ENCODE measurements around the gene LDAH.
A peak's percentile ranks its signal among the peaks of the same experiment; 100 is the strongest.

Gene LDAH

GRCh38 chr2:20673686-20674308, 149.1 kb downstream of the LDAH start:
- Mint-ChIP-seq H3K27me3 (peaks cover 33% of the 10 kb centered on the region), H3K4me1 (ENCODE audit: low read depth) (peaks cover 6% of the 10 kb centered on the region), H3K9me3 (no peaks in the 10 kb centered on the region), H3K27ac (no peak overlapping the region), H3K36me3 (ENCODE audit: low read depth) (no peaks in the 10 kb centered on the region), H3K4me3 (no peak overlapping the region)

DNA sequence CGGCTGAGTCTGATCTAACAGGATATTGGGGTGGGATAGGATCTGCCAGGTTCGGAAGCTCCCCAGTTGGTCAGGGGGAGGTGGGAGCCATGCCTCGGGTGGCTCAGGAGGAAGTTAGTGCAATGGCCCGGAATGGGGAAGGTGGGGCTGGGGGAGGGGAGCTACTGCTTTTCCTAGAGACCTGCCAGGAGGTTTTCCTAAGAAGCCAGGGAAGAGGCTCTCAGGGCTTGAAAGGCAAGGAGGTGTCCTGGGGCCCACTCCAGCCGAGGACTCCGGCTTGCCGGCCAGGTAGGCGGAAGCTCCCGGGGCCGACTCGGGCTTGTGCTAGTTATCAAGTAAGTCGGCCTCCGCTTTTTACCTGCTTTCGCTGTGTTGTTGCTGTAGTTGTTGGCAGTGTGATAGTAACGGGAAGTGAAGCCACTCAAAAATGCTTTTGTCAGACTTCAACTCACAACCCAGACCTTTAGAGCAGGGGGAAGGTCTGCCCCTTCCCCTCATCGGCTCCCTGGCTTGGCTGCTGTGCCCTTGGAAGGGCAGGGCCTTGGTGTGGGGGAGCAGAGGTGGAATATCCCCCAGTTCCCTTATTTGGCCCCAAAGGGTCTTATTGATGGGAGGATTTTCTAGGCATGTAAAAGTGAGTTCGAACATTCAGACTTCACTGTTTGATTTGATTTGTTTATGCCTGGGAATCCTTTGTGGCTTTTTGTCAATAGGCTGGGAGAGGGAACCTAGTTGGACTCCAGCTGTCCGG, 150.5 kb downstream of the LDAH start:
- Mint-ChIP-seq H3K36me3 (ENCODE audit: low read depth) (no peaks in the 10 kb centered on the region), H3K4me1 (ENCODE audit: low read depth) (peaks cover 12% of the 10 kb centered on the region), H3K9me3 (no peaks in the 10 kb centered on the region), H3K27ac (no peak overlapping the region), H3K27me3 (peaks cover 45% of the 10 kb centered on the region), H3K4me3 (no peak overlapping the region)

DNA sequence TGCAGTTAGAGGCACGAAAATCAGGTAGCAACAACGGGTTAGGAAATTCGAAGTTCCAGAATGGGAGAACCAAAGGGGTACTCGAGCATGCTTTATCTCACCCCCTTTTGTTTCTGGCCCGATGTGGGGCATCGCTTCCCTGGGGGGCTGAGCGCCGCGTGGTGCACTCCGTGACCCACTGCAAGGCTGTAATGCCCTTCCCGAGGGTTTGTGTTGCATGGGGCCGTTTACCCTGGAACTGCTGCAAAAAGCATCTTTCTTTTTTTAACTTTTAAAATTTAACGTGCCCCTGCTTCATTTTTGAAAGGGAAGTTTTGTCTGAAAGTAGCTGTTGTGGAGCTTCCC, 151.2 kb downstream of the LDAH start:
- peaks cover 45% of the 10 kb centered on the region for H3K27me3 Mint-ChIP-seq
- peaks cover 12% of the 10 kb centered on the region for H3K4me1 Mint-ChIP-seq (ENCODE audit: low read depth)
- no peak overlapping the region for H3K4me3 Mint-ChIP-seq
- no peak overlapping the region for H3K27ac Mint-ChIP-seq
- H3K36me3 Mint-ChIP-seq (ENCODE audit: low read depth): no peaks in the 10 kb centered on the region
- H3K9me3 Mint-ChIP-seq: no peaks in the 10 kb centered on the region

- H3K36me3 Mint-ChIP-seq (ENCODE audit: low read depth): no peaks in the 10 kb centered on the region
Measured at GRCh38 chr2:20671036-20671735, 151.7 kb downstream of the LDAH start.

GRCh38 chr2:20670315-20671035, 152.4 kb downstream of the LDAH start:
- no peak overlapping the region for H3K27ac Mint-ChIP-seq
- H3K4me1 Mint-ChIP-seq (ENCODE audit: low read depth): peaks cover 9% of the 10 kb centered on the region
- H3K4me3 Mint-ChIP-seq: no peak overlapping the region
- H3K36me3 Mint-ChIP-seq (ENCODE audit: low read depth): no peaks in the 10 kb centered on the region
- H3K27me3 Mint-ChIP-seq: peaks cover 51% of the 10 kb centered on the region
- no peaks in the 10 kb centered on the region for H3K9me3 Mint-ChIP-seq

More at GRCh38 chr2:20671036-20671735, 151.7 kb downstream of the LDAH start:
- peaks cover 47% of the 10 kb centered on the region for H3K27me3 Mint-ChIP-seq
- H3K4me3 Mint-ChIP-seq: no peak overlapping the region
- H3K4me1 Mint-ChIP-seq (ENCODE audit: low read depth): peaks cover 12% of the 10 kb centered on the region
- no peak overlapping the region for H3K27ac Mint-ChIP-seq
- H3K9me3 Mint-ChIP-seq: no peaks in the 10 kb centered on the region

- no peak overlapping the region for H3K27ac Mint-ChIP-seq
- H3K4me1 Mint-ChIP-seq (ENCODE audit: low read depth): peaks cover 8% of the 10 kb centered on the region
- H3K27me3 Mint-ChIP-seq: peaks cover 58% of the 10 kb centered on the region
- no peak overlapping the region for H3K4me3 Mint-ChIP-seq
- no peaks in the 10 kb centered on the region for H3K36me3 Mint-ChIP-seq (ENCODE audit: low read depth)
- H3K9me3 Mint-ChIP-seq: no peaks in the 10 kb centered on the region
Measured at GRCh38 chr2:20669562-20670314, 153.2 kb downstream of the LDAH start.

DNA sequence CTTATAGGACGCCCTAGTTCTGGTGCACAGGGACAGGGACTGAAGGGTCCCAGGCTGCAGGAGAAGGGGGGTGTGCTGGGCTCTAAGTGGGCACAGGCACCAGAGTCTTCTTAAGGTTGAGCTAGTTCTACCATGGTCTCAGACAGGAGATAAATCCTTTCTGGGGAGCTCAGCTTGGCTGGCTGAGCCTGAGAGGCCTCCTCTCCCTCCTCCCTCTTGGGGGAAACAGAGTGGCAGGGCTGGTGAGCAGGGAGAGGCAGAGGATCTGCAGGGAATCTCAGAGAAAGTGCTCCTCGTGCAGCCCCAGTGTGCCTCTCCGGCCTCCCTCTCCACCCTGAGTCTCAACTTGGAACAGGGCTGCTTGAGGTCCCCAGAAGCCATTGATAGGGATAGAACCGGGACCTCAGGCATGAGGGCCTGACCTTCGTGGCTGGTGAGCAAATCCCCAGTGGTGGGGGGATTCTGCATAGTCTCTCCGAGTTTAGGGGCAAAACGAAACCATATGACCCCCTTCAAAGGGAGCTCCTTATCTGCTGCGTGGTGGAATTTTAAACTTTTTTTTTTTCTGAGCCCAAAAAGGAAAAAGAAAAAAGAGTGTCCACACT, 153.9 kb downstream of the LDAH start:
- Mint-ChIP-seq H3K9me3 (no peaks in the 10 kb centered on the region), H3K4me3 (no peak overlapping the region), H3K27ac (no peak overlapping the region), H3K4me1 (ENCODE audit: low read depth) (peaks cover 8% of the 10 kb centered on the region), H3K27me3 (peaks cover 66% of the 10 kb centered on the region), H3K36me3 (ENCODE audit: low read depth) (no peaks in the 10 kb centered on the region)

- H3K27me3 Mint-ChIP-seq: peaks cover 68% of the 10 kb centered on the region
Measured at GRCh38 chr2:20668451-20668850, 154.4 kb downstream of the LDAH start.

DNA sequence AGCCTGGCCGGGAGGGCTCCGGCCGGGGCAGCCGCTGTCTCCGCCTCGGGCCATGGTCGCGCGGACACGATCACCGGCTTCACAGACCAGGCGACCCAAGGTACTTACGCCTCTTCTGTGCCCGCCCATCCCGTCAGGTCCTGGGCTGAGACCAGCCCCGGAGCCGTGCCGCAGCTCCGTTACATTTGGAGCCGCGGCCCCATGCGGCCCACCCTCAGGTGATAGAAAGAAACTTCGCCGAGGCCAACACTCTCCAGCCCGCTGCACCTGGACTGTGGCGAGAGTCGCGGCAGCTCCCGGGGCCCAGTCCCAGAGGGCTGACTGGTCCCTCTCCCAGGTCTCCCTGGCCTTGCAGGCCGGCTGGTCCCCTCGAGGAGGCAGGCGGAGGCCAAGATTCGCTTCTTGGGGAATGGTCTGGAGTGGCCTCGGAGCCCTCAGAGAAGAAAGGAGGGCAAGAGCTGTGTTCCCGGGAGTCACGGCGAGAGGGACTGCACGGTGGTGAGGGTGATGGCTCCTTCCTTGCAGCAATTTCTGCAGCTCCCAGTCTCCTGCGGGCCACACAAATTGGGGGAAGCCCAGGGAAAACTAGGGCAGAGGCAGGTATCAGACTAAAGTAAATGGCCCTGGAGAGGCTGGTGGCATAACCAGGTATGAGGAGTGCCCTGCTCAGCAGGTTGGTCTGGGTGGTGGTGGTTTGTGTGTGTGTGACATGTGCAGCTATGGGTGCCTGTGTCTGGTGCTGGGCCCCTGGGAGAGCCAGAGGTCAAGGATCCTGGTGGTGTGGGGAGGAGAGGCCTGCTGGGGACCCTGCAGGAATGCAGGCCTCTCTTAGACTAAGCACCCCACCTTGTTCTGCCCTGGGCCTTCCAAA, 155.1 kb downstream of the LDAH start:
- H3K4me3 Mint-ChIP-seq: peak overlapping the region; percentile 35
- H3K4me1 Mint-ChIP-seq (ENCODE audit: low read depth): peaks cover 8% of the 10 kb centered on the region
- no peaks in the 10 kb centered on the region for H3K36me3 Mint-ChIP-seq (ENCODE audit: low read depth)
- no peak overlapping the region for H3K27ac Mint-ChIP-seq
- H3K9me3 Mint-ChIP-seq: no peaks in the 10 kb centered on the region
- peaks cover 68% of the 10 kb centered on the region for H3K27me3 Mint-ChIP-seq

More at GRCh38 chr2:20668451-20668850, 154.4 kb downstream of the LDAH start:
- Mint-ChIP-seq H3K27ac (no peak overlapping the region), H3K36me3 (ENCODE audit: low read depth) (no peaks in the 10 kb centered on the region), H3K4me3 (no peak overlapping the region), H3K9me3 (no peaks in the 10 kb centered on the region), H3K4me1 (ENCODE audit: low read depth) (peaks cover 8% of the 10 kb centered on the region)

GRCh38 chr2:20667151-20667530, 155.8 kb downstream of the LDAH start:
- no peak overlapping the region for H3K27ac Mint-ChIP-seq
- H3K9me3 Mint-ChIP-seq: no peaks in the 10 kb centered on the region
- no peaks in the 10 kb centered on the region for H3K36me3 Mint-ChIP-seq (ENCODE audit: low read depth)
- no peak overlapping the region for H3K4me3 Mint-ChIP-seq
- peaks cover 68% of the 10 kb centered on the region for H3K27me3 Mint-ChIP-seq
- H3K4me1 Mint-ChIP-seq (ENCODE audit: low read depth): peaks cover 8% of the 10 kb centered on the region

- H3K4me3 Mint-ChIP-seq: peak within 1 kb of the TSS; percentile 71
- no peaks in the 10 kb centered on the region for H3K9me3 Mint-ChIP-seq
- H3K27ac Mint-ChIP-seq: no peak within 1 kb of the TSS
- H3K36me3 Mint-ChIP-seq (ENCODE audit: low read depth): no peaks in the 10 kb centered on the region
- peaks cover 67% of the 10 kb centered on the region for H3K27me3 Mint-ChIP-seq
- H3K4me1 Mint-ChIP-seq (ENCODE audit: low read depth): peaks cover 8% of the 10 kb centered on the region
Measured at GRCh38 chr2:20666304-20667150, 156.4 kb downstream of the LDAH start, which contains the start of gene GDF7. Gene GDF7, plus strand, starts transcription at chr2:20667144. Its CDS starts 96 bp downstream, at chr2:20667240.

DNA sequence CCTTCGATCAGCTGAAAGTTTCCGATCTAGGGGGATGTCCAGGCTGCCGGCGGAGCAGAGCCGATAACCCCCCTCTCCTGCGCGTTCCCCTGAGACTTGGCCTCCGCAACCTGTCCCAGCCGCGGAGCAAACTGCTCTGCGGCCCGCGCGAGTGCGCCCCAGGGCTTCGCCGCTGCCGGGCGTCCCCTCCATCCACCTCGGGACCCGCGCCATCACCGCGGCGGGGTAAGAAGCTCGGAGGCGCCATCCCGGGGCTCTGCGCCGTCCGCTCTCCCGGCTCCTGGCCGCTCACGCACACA, 156.9 kb downstream of the LDAH start:
- Mint-ChIP-seq H3K36me3 (ENCODE audit: low read depth) (no peaks in the 10 kb centered on the region), H3K4me3 (peak overlapping the region; percentile 71), H3K27me3 (peaks cover 67% of the 10 kb centered on the region), H3K27ac (no peak overlapping the region), H3K9me3 (no peaks in the 10 kb centered on the region), H3K4me1 (ENCODE audit: low read depth) (peaks cover 8% of the 10 kb centered on the region)

Measured in stimulated activated naive CD8-positive, alpha-beta T cell treated with anti-CD3 and anti-CD28 coated beads, Interleukin-15, Interleukin-2, amounts not matched to agents 100 ng/mL and 50 ng/mL, for 24 hours (primary cell).